Measurements from ENCODE around the gene MCC. TPM values are rescaled to one million over a fixed set of nuclear protein-coding genes. Genes with fewer than 3 reads are reported as not detected.

The MCC gene
- total and polyA plus RNA-seq, 12 donors, result 4.2 to 34.1 (median 25.2) TPM

- Histone ChIP-seq H3K4me1 (peaks cover 7 to 73% (median 41%) of the 10 kb centered on the region in 9 donors), H3K4me3 (no peak overlapping the region), H3K36me3 (no peaks in the 10 kb centered on the region), H3K9me3 (no peaks in the 10 kb centered on the region), H3K27ac (no peak overlapping the region), H3K27me3 (no peaks in the 10 kb centered on the region)
- ATAC-seq, result no peak
- 92 to 93% methylated on average over 8 of the region's 8 CpGs for WGBS, 2 donors
- intact Hi-C loops (cut with DNase I), result no loop called here
- TF ChIP-seq, protein P1, sequence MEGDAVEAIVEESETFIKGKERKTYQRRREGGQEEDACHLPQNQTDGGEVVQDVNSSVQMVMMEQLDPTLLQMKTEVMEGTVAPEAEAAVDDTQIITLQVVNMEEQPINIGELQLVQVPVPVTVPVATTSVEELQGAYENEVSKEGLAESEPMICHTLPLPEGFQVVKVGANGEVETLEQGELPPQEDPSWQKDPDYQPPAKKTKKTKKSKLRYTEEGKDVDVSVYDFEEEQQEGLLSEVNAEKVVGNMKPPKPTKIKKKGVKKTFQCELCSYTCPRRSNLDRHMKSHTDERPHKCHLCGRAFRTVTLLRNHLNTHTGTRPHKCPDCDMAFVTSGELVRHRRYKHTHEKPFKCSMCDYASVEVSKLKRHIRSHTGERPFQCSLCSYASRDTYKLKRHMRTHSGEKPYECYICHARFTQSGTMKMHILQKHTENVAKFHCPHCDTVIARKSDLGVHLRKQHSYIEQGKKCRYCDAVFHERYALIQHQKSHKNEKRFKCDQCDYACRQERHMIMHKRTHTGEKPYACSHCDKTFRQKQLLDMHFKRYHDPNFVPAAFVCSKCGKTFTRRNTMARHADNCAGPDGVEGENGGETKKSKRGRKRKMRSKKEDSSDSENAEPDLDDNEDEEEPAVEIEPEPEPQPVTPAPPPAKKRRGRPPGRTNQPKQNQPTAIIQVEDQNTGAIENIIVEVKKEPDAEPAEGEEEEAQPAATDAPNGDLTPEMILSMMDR (IDR thresholded peaks at IDR 0.05), result no peak
- no peak for DNase-seq
These were observed 245.5 kb downstream of the MCC start for GRCh38 chr5:113242481-113243348.

DNA sequence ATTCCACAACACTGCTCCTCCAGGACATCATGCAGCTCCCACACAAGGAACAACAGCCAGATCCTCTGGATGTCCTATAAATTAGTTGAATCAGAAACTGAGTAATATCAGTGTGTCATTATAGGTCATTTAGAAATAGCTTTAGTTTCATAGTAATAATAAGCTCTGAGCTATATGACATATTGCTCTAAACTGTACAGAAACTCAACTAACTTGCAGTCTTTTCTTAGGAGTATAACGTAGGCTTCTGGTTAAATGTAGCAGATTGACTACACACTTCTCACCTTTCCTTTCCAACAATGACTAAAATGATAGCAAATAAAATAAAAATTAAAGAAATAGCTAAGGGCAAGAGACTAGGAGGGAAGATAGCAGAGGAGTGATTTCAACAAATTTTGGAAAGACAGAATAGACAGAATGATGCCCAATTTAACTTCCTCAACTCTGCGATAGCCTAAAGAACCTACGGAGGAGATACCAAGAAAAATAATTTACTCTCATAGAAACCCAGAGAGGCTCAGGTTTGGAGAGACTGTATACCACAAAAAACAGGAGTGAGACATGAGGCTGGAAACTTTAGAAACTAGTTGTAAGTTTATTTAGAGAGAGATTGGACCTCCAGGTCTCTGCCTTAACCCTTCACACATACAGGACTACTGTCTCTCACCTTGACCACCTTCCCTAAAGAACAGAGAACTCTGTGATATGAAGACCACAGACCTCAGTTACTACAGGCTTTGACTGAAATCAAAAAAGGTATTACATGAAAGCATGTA, 247.1 kb downstream of the MCC start:
- peaks cover 2 to 64% (median 32%) of the 10 kb centered on the region in 9 donors for H3K4me1 ChIP-seq
- TF ChIP-seq, protein P1 (IDR thresholded peaks at IDR 0.05), result no peak
- 95 to 98% methylated on average over 3 of the region's 3 CpGs for WGBS, 2 donors
- H3K9me3 ChIP-seq, result no peaks in the 10 kb centered on the region
- no peaks in the 10 kb centered on the region for H3K27me3 ChIP-seq
- no peak for DNase-seq
- H3K36me3 ChIP-seq, result no peaks in the 10 kb centered on the region
- no peak overlapping the region for H3K4me3 ChIP-seq
- ATAC-seq, result no peak
- no peak overlapping the region for H3K27ac ChIP-seq
- intact Hi-C loops (cut with DNase I), result no loop called here

DNA sequence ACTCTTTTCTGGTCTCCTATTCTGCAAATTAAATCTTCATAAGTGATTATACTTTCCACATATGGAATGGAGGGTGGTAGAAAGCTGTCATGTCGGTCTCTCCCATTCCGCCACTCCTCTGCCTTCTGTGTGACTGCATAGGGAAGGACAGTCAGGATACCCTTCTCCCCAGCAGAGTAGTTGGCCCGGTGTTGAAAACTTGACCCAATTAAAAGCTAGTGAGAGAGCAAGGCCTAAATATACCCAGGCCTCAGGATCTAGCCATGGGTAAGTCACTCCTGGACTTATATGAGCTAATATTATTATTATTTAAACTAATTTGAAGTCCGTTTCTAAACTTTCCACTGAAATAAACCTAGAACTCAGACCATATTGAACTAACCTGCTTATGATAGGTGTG, 248.2 kb downstream of the MCC start:
- WGBS, 2 donors, result 89 to 94% methylated on average over 4 of the region's 4 CpGs
- no peak for DNase-seq
- Histone ChIP-seq H3K36me3 (no peaks in the 10 kb centered on the region), H3K27me3 (no peaks in the 10 kb centered on the region), H3K9me3 (no peaks in the 10 kb centered on the region), H3K4me3 (no peak overlapping the region), H3K4me1 (peaks cover 0 to 64% (median 24%) of the 10 kb centered on the region in 9 donors), H3K27ac (no peak overlapping the region)
- TF ChIP-seq, protein P1 (IDR thresholded peaks at IDR 0.05), result no peak
- intact Hi-C loops (cut with DNase I), result no loop called here
- ATAC-seq, result no peak

DNA sequence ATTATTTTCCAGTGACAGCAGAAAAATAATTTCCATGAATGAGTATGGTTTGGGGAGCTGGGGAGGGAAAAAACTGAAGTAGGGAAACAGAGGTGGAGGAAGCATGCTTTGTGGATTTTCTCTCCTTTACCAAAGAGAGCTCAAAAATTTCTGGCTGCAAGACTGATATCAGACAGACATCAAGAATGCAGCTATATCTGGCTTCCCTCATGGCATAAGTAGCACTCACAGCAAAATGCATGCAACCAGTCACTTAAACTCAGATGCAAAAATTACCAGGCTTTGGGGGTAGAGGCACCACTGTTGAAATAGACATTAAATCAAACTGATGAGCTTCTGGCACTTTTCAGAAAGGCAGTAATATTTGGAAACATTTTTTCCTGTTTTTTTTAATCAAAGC, 250.4 kb downstream of the MCC start:
- Histone ChIP-seq H3K27me3 (no peaks in the 10 kb centered on the region), H3K4me1 (peaks cover 0 to 67% (median 42%) of the 10 kb centered on the region in 9 donors), H3K4me3 (no peak overlapping the region), H3K9me3 (no peaks in the 10 kb centered on the region), H3K36me3 (no peaks in the 10 kb centered on the region), H3K27ac (no peak overlapping the region)
- TF ChIP-seq, protein P1 (IDR thresholded peaks at IDR 0.05), result no peak
- ATAC-seq, result no peak
- intact Hi-C loops (cut with DNase I), result no loop called here
- no peak for DNase-seq

All from heart right ventricle (tissue), 16 donors.